ENCODE measurements around the gene HSD17B2.

HSD17B2 gene

DNA sequence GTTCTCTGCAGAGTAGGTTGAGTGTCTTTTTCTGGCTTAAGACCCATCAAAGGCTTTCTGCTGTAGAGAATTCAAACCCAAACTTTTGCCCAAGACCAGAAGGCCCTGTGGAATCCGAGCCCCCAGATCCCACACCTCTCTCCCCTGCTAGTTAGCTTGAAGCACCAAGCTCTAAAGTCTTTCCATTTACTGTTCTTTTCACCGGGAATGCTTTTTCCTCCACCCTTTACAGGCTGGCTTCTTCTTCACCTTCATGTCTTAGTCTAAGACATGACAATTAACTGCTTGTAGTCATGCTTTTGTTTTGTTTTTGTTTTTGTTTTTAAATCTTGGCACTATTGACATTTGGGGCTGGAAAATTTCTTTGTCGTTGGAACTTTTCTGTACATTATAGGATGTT lies 15.5 kb downstream of the HSD17B2 start:
- no peak for DNase-seq (ENCODE audit: low read depth)

DNA sequence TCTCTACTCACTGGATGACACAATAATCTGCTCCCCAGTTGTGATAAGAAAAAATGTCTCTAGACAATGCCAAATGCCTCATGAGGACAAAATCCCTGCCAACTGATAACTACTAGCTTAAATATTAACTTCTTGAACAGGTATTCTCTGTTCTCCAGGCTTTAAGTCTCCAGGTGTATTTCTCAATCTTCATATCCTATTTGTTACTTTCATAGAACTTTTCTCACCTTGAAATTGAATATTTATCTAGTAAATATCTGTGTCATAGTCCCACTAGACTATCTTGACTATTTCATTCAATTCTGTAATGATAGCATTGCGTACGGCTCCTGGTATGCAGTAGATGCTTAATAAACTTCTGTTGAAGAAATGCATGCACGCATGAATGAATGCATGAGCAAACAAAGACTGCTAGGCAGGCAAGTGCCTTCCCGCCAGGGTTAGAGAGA lies 15.9 kb downstream of the HSD17B2 start:
- no peak for DNase-seq (ENCODE audit: low read depth)

DNA sequence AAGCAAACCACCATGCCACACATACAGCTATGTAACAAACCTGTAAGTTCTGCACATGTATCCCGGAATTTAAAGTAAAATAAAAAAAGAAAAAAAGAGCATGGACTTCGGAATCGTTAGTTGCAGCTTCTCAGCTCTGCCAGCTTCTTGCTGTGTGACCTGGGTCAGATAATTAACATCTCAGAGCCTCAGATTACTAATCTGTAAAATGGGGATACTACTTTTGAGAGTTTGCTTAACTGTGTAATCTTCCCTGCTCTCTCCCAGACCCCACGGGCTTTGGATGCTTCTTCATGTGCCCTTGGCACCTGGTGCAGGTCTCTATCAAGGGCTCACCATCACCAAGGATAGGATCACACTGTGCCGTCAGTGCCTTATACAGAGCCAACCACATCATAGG lies 16.6 kb downstream of the HSD17B2 start:
- no peak for DNase-seq (ENCODE audit: low read depth)

GRCh38 chr16:82055117-82055516 lies 20.1 kb downstream of the HSD17B2 start:
- no peak for DNase-seq (ENCODE audit: low read depth)

- no peak for DNase-seq (ENCODE audit: low read depth)
Measured at GRCh38 chr16:82055728-82056549, 20.9 kb downstream of the HSD17B2 start.

- no peak for DNase-seq (ENCODE audit: low read depth)
Measured at GRCh38 chr16:82056550-82056896, 21.5 kb downstream of the HSD17B2 start.

- DNase-seq (ENCODE audit: low read depth): no peak
Measured at GRCh38 chr16:82059161-82059982, 24.3 kb downstream of the HSD17B2 start.

DNA sequence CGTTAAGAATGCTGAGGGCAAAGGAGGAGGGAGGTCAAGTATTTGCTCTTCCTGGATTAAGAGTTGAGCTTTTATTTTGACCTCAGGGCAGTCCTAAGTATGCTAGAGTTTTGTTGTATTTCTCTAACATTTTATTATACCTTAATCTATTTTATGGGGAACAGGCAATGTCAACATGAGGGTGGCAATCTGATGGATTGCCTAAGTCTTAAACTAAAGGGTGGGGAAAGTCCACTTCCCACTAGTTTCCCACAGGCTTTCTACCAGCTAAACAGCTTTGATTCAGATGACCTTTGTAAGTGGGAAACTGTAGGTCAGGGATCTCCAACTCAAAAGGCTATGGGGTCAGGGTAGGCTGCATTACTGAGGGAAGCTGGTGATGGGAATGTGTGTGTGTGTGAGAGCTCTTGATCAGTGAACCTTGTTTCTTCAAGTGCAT lies 24.9 kb downstream of the HSD17B2 start:
- DNase-seq (ENCODE audit: low read depth): no peak

DNA sequence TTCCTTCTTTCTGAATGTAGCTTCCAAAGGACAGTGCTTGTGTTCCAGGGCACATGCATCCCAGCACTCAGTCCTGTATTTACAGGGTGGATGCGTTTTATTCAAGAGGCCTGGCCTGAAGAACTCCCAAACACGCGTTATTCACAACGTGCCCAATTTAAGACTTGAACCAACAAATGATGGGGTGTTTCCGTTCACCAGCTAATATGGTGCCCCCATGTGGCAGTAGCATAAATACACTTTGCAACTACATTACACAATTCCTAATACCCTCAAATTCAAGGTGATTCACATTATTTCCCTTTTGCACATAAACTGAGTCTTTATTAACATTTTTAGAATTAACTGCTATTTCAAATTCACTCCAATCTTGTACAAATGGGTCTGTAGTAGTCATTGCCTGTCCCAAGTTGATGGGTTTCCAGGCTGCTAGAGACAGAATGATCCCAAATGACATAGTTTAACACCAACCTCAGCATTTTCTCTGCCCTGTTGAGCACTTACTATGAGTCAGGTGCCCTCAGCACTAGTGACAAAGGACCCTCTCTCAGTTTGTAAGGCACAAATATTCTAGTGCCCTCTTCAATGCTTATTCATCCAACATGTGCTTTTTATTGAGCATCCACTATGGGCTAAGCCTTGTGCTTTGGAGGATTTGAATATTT lies 26.9 kb downstream of the HSD17B2 start:
- no peak for DNase-seq (ENCODE audit: low read depth)

- no peak for DNase-seq (ENCODE audit: low read depth)
Measured at GRCh38 chr16:82062645-82063058, 27.6 kb downstream of the HSD17B2 start.

DNA sequence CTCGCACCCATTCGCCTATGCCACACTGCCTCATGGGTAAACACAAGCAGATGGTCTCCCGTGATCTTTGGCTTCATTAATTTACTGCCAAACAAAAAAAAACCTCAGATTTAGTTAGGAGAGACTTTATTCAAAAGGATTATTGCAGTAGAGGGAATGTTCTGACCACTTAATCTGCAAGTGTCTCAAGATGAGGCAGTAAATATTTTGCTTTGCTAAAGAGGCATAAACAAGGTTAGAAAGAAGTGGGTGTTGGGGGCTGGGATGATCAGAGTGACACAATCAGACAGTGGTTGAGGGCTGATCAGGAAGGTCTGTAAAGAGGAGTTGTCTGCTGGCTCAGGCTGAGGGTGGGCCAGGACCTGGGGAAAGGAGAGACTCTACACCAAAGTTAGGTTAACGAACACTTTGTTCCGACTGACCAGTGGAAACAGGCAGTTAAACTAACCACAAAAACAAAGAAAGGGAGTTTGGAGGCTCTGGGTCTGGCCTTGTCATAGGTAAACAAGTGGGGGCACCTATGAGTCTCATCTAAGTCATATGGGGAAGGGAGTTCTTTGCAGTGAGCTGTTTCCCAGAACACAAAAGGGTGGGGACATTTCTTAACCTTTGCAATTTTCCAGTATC lies 28.5 kb downstream of the HSD17B2 start:
- DNase-seq (ENCODE audit: low read depth): no peak

DNA sequence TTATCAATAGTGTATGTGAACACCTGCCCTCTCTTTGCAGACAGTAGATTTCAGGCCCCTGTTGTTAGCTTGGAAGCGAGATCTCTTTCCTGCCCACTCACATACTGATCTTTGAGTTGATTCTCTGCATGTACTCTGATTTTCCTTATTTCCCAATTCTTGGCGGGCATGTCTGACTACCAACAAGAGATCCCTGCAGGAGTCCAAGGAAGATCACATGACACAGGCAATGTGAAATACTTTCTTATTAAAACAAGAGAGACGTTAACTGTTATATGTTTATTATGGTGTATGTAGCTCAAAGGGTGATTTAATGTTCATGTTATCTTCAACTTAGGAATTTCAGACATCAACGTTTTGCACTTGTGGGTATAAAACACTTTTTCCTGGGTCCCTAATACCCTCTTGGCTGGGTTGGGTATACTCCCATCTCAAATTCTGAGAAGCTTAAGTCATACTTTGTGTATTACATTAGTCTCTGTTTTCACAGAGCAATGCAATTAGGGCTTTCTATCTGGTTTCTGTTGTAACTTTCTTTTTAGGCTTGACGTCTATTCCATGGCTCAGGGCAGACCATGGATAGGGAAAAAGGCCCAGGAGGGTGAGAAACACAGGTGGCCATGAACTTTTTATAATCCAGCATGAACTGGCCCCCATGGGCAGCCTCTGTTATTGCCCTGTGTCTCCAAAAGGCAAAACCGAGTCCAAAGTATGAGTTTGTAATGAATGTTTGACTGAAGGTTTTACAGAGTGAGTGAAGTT lies 32.2 kb downstream of the HSD17B2 start:
- DNase-seq (ENCODE audit: low read depth): no peak

- DNase-seq (ENCODE audit: low read depth): no peak
Measured at GRCh38 chr16:82067804-82068325, 32.8 kb downstream of the HSD17B2 start.

GRCh38 chr16:82070656-82071369 lies 35.8 kb downstream of the HSD17B2 start:
- no peak for DNase-seq (ENCODE audit: low read depth)

DNA sequence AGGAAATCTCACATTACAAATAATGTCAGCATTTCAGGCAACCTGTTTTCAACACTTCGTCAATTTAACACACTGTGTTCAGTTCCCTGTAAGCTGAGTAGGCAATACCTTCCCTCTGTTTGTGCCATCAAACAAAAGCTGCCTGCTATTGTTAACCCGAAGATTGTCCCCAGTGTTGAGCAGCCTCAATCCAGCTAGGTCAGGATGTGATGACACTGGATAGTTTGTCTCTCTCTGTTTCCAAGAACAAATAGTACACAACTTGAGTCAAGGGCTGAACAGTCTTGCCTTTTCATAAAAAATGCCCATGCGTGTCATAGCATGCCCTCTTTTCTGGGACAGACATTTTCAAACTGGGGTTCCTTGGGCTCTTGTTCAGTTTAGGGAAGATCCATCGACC lies 36.4 kb downstream of the HSD17B2 start:
- no peak for DNase-seq (ENCODE audit: low read depth)

GRCh38 chr16:82072313-82072712 lies 37.3 kb downstream of the HSD17B2 start:
- DNase-seq (ENCODE audit: low read depth): no peak

DNA sequence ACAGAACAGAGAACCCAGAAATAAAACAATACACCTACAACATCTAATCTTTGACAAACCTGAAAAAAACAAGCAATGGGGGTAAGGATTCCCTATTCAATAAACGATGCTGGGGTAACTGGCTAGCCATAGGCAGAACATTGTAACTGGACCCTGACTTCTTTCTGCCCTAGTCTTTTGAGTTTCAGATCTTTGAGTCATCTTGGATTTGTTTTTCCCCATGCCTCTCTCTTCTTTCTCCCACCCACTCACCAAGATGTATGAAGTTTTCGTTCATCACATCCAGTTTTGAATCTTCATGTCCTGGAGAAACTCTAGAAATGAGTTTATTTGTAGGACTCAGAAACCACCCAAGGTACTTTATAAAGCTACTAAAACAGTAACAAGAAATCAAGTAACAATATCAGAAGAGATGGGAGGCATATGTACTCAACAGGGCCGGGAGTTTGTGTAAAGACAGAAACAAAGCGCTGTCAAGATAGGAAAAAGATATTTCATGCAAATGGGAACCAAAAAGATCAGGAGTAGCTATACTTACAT lies 39.0 kb downstream of the HSD17B2 start:
- no peak for DNase-seq (ENCODE audit: low read depth)

DNA sequence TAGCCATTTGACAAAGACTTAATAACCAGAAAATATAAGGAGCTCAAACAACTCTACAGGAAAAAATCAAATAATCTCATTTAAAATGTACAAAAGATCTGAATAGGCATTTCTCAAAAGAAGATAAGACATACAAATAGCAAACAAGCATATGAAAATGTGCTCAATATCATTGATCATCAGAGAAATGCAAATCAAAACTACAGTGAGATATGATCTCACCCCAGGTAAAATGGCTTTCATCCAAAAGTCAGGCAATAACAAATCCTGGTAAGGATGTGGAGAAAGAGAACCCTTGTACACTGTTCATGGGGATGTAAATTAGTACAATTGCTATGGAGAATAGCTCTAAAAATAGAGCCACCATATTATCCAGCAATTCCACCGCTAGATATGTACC lies 43.1 kb downstream of the HSD17B2 start:
- no peak for DNase-seq (ENCODE audit: low read depth)

DNA sequence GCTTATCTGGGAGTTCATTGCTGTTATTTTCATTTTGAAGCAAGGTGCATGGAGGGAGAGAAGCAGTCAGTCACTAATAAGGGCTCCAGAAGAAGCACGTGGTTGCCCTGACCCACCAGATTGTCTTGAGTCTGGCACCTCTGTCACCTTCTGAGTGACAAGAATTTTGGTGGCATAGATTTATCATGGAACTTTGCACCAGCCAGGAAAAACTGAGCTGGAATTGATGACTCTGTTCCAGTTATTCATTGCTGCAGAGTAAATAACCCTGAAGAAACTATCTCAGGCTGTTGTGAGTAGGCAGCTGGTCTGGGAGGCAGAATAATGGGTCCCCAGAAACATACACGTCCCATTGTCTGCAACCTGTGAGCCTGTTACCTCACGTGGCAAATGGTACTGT lies 44.8 kb downstream of the HSD17B2 start:
- DNase-seq (ENCODE audit: low read depth): no peak

DNA sequence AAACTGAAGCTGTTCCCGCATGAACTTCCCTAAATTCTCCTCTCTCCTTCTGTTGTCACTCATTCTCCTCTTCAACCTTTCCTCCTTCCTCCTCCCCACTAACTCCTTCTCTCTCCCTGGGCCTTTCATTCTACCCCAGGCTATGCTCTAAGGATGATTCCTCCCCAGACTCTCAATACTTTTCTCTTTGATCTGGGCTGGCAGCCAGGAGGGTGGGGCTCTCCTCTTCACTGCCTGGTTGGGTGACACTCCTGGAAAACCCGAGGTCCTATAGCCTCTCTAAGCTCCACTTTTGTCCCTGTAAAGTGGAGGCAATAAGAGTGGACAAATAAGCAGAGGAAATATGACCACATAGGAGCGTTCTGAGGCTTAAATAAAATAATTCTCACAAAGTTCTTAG lies 46.2 kb downstream of the HSD17B2 start:
- DNase-seq (ENCODE audit: low read depth): no peak

Data from activated T-cell treated with anti-CD3 and anti-CD28 coated beads for 1 hour (primary cell).